ENCODE results near the gene GSTM2. TPM values are rescaled to one million over a fixed set of nuclear protein-coding genes. Genes with fewer than 3 reads are reported as not detected.
A peak's percentile ranks its signal among the peaks of the same experiment; 100 is the strongest.

The GSTM2 gene
- total RNA-seq, result 55.2 and 78.5 TPM in 2 replicates
- polyA plus RNA-seq, result 117 and 164 TPM in 2 replicates

DNA sequence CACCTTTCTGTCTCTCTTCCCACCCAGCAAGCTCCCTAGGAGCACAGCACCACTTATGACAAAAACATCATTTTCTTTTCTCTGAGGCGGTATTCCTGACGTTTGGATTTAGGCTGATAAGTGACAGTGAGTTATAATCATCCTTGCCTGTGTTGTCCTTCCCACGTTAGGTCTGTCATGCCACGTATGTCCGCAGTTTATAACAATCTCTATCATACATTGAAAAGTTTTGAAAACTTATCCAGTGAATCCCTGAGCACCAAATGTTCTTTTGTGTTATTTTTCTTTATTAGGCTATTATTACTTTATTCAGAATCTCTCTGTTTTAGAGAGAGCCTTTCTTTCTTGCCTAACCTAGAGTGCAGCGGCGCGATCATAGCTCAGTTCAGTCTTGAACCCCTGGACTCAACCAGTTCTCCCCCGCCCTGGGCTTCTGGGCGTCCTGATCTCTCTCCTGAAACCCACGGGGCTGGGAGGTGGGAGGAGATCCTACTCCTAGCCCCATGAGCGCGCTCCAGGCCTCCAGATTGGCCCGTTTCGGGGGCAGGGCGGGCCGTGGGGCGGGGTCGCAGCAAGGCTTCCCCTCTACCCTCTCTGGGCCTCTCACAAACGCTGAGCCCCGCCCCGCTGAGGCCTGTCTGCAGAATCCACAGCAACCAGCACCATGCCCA lies at the start of gene GSTM2:
GSTM2 (plus strand) TSS at position 606 of the 671 bp plus-strand sequence; CDS start at position 665, 59 bp downstream.
- H3K27ac ChIP-seq, result no peak within 1 kb of the TSS
- no peaks in the 10 kb centered on the region for H3K4me1 ChIP-seq (ENCODE audit: low read depth)
- H3K9me3 ChIP-seq (ENCODE audit: low read depth), result no peaks in the 10 kb centered on the region
- H3K4me3 ChIP-seq, result peak within 1 kb of the TSS; percentile 49
- no peaks in the 10 kb centered on the region for H3K27me3 ChIP-seq
- peak; percentile 93 to 95 for DNase-seq (ENCODE audit: low read depth in 1 of 2, low spot score in 1 of 2)
- no peaks in the 10 kb centered on the region for H3K36me3 ChIP-seq
- TF ChIP-seq CTCF (IDR thresholded peaks at IDR 0.05; ENCODE audit: low read depth, low read length), result no peak

GRCh38 chr1:109618661-109619575 lies 48.9 kb upstream of the GSTM2 start:
- Histone ChIP-seq H3K27me3 (no peaks in the 10 kb centered on the region), H3K4me1 (ENCODE audit: low read depth) (no peaks in the 10 kb centered on the region), H3K9me3 (ENCODE audit: low read depth) (no peaks in the 10 kb centered on the region), H3K27ac (no peak overlapping the region), H3K4me3 (peak overlapping the region; percentile 54), H3K36me3 (no peaks in the 10 kb centered on the region)
- TF ChIP-seq CTCF (IDR thresholded peaks at IDR 0.05; ENCODE audit: low read depth, low read length), result no peak
- DNase-seq (ENCODE audit: low read depth in 1 of 2, low spot score in 1 of 2), result no peak

DNA sequence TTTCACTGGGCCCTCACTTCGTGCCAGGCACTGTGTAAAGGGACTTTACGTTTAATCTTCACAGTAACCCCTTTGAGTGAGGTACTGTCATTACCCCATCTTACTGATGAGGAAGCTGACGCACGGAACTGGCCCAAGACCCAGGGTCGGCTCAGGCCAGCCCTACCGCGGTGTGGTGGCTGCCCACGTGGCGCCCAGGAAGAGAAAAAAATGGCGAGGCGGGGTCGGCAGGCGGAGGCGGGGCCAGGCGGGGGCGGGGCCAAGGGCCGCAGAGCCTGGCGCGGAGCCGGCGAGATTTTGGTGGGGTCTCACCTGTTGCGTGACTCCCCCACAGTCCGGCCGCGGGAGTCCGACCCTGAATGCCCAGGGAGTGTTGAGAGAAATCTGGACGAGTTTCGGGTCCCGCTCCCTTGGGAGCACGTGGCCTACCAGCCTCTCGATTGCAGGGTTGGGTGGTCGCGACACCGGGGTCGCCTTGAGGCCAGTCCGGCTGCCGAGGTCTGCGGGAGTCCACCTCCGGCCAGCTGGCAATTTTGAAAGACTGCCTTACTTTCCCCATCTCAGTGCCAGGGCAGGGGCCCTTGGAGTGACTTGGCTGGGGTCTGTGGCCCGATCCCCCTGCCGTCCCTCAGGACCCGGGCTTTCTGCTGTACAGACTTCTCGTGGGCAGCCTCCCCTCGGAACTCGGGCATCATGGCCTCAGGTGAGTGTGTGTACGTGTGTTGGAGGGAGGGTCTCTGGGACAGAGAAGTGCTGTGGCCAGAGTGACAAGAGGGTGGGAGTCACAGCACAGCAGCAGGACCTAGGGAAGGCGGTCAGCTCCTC lies 48.1 kb upstream of the GSTM2 start, which contains the start of the genes AMPD2 and GNAT2:
AMPD2 (plus strand) TSS at position 262 of the 825 bp plus-strand sequence. CDS start 1,339 bp downstream, outside the sequence.
GNAT2 (minus strand) TSS at position 41 of the 825 bp plus-strand sequence. CDS start 6,746 bp downstream, outside the sequence.
- no peaks in the 10 kb centered on the region for H3K27me3 ChIP-seq
- DNase-seq (ENCODE audit: low read depth in 1 of 2, low spot score in 1 of 2), result peak; percentile 78 to 93
- H3K9me3 ChIP-seq (ENCODE audit: low read depth), result no peaks in the 10 kb centered on the region
- no peaks in the 10 kb centered on the region for H3K4me1 ChIP-seq (ENCODE audit: low read depth)
- H3K36me3 ChIP-seq, result no peaks in the 10 kb centered on the region
- H3K4me3 ChIP-seq, result peak within 1 kb of the TSS; percentile 54
- TF ChIP-seq CTCF (IDR thresholded peaks at IDR 0.05; ENCODE audit: low read depth, low read length), result no peak
- H3K27ac ChIP-seq, result peak within 1 kb of the TSS; percentile 66

GRCh38 chr1:109620401-109620791 lies 47.5 kb upstream of the GSTM2 start:
- Histone ChIP-seq H3K27ac (peak overlapping the region; percentile 66), H3K36me3 (no peaks in the 10 kb centered on the region), H3K4me3 (peak overlapping the region; percentile 54), H3K4me1 (ENCODE audit: low read depth) (no peaks in the 10 kb centered on the region), H3K27me3 (no peaks in the 10 kb centered on the region), H3K9me3 (ENCODE audit: low read depth) (no peaks in the 10 kb centered on the region)
- no peak for TF ChIP-seq CTCF (IDR thresholded peaks at IDR 0.05; ENCODE audit: low read depth, low read length)
- peak; percentile 46 to 75 for DNase-seq (ENCODE audit: low read depth in 1 of 2, low spot score in 1 of 2)

DNA sequence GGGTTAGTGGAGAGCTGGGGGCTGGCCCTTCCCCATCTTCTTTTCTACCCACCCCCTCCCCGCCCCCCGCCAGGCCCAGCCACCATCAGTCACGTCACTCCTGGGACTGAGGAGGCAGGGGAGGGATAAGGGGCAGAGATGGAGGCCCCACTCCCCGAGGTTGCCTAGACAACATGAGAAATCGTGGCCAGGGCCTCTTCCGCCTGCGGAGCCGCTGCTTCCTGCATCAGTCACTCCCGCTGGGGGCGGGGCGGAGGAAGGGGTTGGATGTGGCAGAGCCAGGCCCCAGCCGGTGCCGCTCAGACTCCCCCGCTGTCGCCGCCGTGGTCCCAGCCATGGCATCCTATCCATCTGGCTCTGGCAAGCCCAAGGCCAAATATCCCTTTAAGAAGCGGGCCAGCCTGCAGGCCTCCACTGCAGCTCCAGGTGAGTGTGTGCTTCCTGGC lies 47.0 kb upstream of the GSTM2 start:
- peak; percentile 88 to 96 for DNase-seq (ENCODE audit: low read depth in 1 of 2, low spot score in 1 of 2)
- H3K4me1 ChIP-seq (ENCODE audit: low read depth), result no peaks in the 10 kb centered on the region
- H3K27me3 ChIP-seq, result no peaks in the 10 kb centered on the region
- H3K36me3 ChIP-seq, result no peaks in the 10 kb centered on the region
- H3K27ac ChIP-seq, result peak overlapping the region; percentile 66
- H3K4me3 ChIP-seq, result peak overlapping the region; percentile 54
- H3K9me3 ChIP-seq (ENCODE audit: low read depth), result no peaks in the 10 kb centered on the region
- TF ChIP-seq CTCF (IDR thresholded peaks at IDR 0.05; ENCODE audit: low read depth, low read length), result no peak
